Activated CD8-positive, alpha-beta memory T cell treated with anti-CD3 and anti-CD28 coated beads, Interleukin-2, amount 50 U/mL, for 1 hour (primary cell): ENCODE measurements around the gene STMP1.
"Not testable (repeated sequence)": the region's sequence is repeated elsewhere in the genome, so short reads cannot be mapped to it uniquely, and the experiment has no call there.

ENCODE experiments used
- DNase-seq: peaks from one replicate; pipeline ENCODE4 v3.0.0-alpha.2; 2020; ENCODE audit errors: extremely low read depth

The STMP1 gene

GRCh38 chr7:135664046-135664589, 1.8 kb downstream of the STMP1 start:
- no peak for DNase-seq

GRCh38 chr7:135665042-135665441, 2.7 kb downstream of the STMP1 start:
- DNase-seq = no peak

GRCh38 chr7:135666156-135666555, 3.8 kb downstream of the STMP1 start:
- DNase-seq = no peak

- no peak for DNase-seq
These were observed 4.5 kb downstream of the STMP1 start for GRCh38 chr7:135666846-135667245.

GRCh38 chr7:135667626-135668025, 5.3 kb downstream of the STMP1 start:
- not testable (repeated sequence) for DNase-seq

- DNase-seq = not testable (repeated sequence)
These were observed 6.6 kb downstream of the STMP1 start for GRCh38 chr7:135668852-135669395.

- DNase-seq = no peak
These were observed 7.5 kb downstream of the STMP1 start for GRCh38 chr7:135669774-135670173.

GRCh38 chr7:135670179-135670578, 7.9 kb downstream of the STMP1 start:
- DNase-seq = no peak

GRCh38 chr7:135672560-135673359, 10.4 kb downstream of the STMP1 start:
- no peak for DNase-seq

- DNase-seq = no peak
These were observed 11.0 kb downstream of the STMP1 start for GRCh38 chr7:135673360-135673706.

- DNase-seq = no peak
These were observed 16.6 kb downstream of the STMP1 start for GRCh38 chr7:135678612-135679575.

GRCh38 chr7:135681762-135682161, 19.4 kb downstream of the STMP1 start:
- DNase-seq = no peak

- DNase-seq = no peak
These were observed 19.9 kb downstream of the STMP1 start for GRCh38 chr7:135682191-135682590.

- no peak for DNase-seq
These were observed 21.3 kb downstream of the STMP1 start for GRCh38 chr7:135683609-135684008.

- DNase-seq = no peak
These were observed 21.8 kb downstream of the STMP1 start for GRCh38 chr7:135684136-135684535.

- DNase-seq = no peak
These were observed 22.4 kb downstream of the STMP1 start for GRCh38 chr7:135684699-135685098.

- no peak for DNase-seq
These were observed 23.2 kb downstream of the STMP1 start for GRCh38 chr7:135685306-135686084.

GRCh38 chr7:135687466-135687865, 25.2 kb downstream of the STMP1 start:
- no peak for DNase-seq

- no peak for DNase-seq
These were observed 28.3 kb downstream of the STMP1 start for GRCh38 chr7:135690566-135690965.

- DNase-seq = no peak
These were observed 29.7 kb downstream of the STMP1 start for GRCh38 chr7:135692055-135692454.

GRCh38 chr7:135692606-135693005, 30.3 kb downstream of the STMP1 start:
- not testable (repeated sequence) for DNase-seq
